GM19035 (cell line): Measurements from ENCODE around the gene SHOC2.

Experiments used
- ATAC-seq: cut with Tn5 transposase; IDR thresholded peaks from one replicate; pipeline ENCODE4 v1.9.1; 2021; ENCODE audit not compliant: unreplicated experiment

The SHOC2 gene

GRCh38 chr10:110919349-110919931 is at the start of gene SHOC2:
SHOC2 (plus strand) TSS chr10:110919604; CDS start chr10:110964359, 44,755 bp downstream.
- ATAC-seq, result peak; percentile 21

- no peak for ATAC-seq
Measured at GRCh38 chr10:110870823-110871297, 48.5 kb upstream of the SHOC2 start.

DNA sequence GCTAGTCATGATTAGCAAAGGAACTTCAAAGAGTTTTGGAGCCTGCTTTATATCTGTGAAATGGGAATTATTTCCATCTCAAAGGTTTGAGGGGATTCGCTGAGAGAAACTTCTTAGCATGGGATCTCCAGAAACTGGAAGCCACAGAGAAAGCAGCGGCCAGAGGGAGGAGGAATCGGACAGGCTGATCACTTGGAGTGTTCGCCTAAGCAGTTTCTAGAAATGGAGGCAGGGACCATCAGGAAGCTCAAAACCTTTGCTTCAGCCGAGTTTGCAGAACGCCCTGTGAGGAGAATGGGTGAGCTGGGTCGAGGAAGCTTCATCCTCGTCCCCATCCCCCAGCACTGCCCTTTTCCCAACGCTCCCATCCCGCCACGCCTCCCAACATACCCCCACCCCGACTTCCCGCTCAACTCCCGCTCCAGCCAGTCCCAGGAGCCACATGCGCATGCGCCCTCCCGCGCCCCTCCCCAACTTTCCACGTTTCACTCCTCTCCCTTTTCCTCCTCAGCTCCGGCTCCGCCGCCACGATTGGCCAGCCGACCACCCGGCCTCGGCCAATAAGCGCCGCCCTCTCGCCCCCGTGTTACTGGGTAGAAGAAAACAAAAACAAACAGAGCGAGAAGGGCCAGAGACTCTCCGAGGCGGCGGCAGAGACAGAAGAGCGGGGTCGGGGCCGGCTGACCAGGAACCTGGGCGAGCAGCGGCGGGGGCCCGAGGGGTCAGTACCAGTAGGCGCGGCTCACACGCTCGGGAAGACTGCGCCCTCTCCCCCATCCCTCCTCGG is 47.9 kb upstream of the SHOC2 start, which contains the start of gene PDCD4:
TSS of gene PDCD4 (plus strand) at position 631 of the 787 bp plus-strand sequence. CDS start 4,100 bp downstream, outside the sequence.
- peak; percentile 79 for ATAC-seq

DNA sequence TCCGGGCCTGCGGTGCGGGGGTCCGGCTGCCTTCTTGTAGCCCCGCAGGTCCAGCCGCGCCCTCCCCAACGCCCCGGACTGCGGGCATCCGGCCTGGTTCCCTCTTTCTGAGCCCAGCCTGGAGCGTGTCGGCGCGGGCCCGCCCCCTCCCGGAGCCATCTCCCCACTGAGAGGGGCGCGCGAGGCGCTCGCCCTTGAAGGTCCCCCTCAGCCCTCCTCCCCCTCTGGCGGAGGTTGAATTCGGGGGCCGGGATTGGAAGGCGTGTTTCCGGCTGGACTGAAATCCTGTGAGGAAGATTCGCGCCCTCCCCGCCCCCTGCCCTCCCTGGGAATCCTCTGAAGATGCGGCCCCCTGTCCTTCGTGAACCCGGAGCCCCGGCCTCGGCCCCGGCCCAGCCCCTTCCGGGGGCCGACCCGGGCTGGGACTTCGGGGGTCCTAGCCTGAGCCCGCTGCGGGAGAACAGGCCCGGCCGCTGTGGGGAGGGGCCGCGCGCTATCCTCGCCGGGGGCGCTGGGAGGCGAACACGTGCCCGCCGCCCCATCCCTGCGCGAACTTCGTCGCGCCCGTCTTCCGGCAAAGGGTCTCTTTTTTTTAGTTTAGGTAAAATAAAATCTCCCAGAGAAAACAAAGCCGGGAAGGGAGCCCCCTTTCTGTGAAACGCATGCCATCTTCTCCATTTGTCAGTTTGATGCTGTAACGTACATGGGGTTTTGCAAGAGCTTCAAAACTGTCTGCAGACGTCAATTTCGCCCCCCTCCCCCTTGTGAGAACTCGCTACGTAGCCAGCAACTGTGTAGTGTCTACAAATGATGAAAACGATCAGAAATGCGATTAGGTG is 47.0 kb upstream of the SHOC2 start:
- ATAC-seq, result peak; percentile 53

DNA sequence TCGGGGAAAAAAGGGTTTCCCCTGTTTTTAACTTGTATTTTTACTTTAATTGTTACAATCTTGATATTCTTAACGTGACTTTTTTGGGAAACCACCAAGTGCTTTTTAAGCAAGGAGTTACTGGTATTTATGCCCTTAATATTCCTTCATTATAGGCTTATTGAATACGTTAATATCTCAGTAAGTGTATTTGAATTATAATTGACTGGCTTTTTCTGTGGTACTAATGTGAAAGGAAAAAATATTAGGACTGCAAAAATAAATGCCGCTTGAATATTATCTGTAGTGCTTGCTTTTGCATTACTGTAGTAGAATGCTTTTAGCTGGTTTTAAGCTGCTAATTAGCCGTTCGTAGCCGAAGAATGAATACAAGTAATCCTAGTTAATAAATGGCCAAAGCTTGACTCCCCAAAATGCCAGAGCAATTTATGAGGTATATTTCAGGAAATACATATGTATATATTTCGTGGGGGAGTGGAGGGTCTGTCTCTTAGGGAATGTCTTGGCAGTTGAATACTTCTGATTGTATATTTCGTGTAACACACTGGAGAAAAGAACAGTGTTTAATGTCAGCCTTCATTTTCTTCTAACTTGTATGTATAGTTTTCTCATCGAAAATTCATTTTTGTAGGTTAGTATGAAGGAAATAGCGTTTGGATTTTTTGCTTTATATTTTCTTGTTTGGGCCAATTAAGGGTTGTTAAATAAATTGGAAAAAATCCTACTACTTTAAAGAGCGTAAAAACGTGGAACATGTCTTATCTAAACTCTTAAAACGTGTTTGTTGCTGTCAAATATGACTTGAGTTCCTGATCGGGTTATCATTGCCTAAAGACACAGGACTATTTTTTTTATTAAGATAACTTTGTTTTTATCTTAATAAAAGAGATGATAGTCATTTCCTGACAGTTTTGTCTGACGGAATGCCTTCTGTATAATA is 46.1 kb upstream of the SHOC2 start:
- no peak for ATAC-seq

DNA sequence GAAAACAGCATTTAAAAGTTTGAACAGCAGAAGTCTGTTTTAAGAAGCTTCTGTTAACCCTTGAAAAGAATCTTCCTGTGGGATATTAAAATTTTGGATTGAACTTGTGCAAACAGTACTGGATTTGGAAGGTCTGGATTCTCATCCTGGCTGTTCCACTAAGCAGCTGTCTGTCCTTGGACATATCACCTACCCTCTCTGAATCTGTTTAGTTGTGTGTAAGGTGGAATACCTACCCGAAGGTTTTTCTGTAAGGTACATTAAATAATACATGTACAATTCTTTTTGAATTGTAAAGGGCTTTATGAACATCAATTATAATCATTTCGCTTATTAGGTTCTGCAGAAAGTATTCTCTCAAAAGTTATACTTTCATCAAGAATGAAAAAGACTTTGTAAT is 45.5 kb upstream of the SHOC2 start:
- no peak for ATAC-seq

- no peak for ATAC-seq
Measured at GRCh38 chr10:110876000-110876399, 43.4 kb upstream of the SHOC2 start.

DNA sequence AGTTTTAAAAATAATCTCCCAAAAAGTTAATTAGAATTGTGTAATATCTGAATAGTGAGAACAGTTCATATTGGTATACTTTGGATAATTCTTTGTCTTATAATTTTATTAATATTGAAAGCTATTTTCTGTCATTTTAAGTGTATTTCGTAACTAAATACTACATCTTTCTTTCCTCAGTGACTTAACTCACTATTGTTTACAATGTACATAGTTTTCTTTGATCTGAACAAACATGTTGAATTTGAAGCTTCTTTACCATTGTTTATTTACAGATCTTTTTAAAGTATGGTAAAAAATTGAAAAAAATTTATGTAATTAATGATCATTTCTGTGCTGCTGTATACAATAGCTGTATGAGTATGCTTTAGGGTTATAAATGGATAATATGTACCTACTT is 42.6 kb upstream of the SHOC2 start:
- ATAC-seq, result no peak

GRCh38 chr10:110880012-110880411 is 39.4 kb upstream of the SHOC2 start:
- ATAC-seq, result no peak

GRCh38 chr10:110881247-110881646 is 38.2 kb upstream of the SHOC2 start:
- ATAC-seq, result no peak

- no peak for ATAC-seq
Measured at GRCh38 chr10:110881905-110882304, 37.5 kb upstream of the SHOC2 start.

- no peak for ATAC-seq
Measured at GRCh38 chr10:110883924-110884323, 35.5 kb upstream of the SHOC2 start.

GRCh38 chr10:110885932-110886674 is 33.3 kb upstream of the SHOC2 start:
- no peak for ATAC-seq

DNA sequence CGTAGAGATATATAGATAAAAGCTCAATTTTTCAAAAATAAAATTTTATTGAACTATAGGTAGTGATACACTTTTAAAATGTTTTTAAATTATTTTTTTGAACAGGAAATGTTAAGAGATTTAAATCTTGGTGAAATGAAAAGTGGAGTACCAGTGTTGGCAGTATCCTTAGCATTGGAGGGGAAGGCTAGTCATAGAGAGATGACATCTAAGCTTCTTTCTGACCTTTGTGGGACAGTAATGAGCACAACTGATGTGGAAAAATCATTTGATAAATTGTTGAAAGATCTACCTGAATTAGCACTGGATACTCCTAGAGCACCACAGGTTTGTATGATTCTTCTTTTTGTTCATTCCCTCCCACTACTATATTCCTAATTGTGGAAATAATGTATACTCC is 31.8 kb upstream of the SHOC2 start:
- ATAC-seq, result no peak

DNA sequence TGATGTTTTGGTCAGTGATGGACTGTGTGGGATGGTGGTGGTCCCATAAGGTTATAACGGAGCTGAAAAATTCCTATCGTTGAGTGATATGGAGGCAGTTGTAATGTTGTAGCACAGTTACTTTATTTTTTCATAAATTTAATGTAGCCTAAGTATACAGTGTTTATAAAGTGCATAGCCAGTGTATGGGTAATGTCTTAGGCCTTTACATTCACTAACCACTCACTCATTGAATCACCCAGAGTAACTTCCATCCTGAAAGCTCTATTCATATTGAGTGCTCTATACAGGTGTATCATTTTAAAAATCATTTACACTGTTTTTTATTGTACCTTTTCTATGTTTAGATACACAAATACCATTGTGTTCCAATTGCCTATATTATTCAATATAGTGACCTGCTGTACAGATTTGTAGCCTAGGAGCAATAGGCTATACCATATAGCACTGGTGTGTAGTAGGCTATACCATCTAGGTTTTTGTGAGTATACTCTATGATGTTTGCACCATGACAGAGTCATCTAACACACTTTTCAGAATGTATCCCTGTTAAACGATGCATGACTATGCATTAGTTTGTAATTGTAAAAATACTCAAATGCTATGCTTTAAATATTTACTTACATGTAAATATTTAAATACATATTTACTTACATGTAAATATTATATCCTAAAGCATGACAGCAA is 26.7 kb upstream of the SHOC2 start:
- ATAC-seq, result no peak

GRCh38 chr10:110893559-110894179 is 25.7 kb upstream of the SHOC2 start:
- ATAC-seq, result peak; percentile 76

DNA sequence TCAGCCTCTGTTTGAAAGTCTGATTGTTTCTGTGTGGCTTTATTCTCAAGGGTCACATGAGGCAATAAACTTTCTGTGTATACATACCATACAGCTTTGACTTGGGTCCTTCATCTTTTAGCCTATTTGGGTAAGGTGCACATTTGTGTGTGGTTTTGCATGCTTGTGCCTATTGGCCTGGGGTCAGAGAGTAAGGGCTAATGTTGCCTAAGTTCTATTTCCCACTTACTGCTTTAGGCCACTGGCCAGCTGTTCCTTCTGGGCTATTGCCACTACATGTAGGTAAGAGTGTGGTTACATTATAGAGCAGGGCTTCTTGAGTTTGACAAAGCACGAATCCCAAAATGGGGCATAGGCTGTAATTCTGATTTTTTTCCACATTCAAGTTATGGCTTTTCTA is 22.2 kb upstream of the SHOC2 start:
- no peak for ATAC-seq

DNA sequence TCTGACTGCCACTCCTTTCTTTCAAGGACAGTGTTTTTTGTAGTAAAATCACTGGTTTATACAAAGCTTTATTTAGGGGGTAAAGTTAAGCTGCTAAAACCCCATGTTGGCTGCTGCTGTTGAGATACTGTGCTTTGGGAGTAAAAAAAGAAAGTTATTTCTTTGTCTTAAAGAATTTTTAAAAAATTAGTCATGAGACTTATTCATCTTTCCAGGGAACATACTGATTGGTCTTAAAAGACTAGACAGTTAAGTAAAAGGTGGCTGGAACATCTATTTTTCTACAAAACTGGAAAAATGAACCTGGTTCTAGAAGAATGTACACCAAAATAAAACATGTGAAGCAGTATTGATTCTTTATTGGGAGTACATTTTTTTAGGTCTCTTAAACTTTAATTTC is 21.0 kb upstream of the SHOC2 start:
- no peak for ATAC-seq

DNA sequence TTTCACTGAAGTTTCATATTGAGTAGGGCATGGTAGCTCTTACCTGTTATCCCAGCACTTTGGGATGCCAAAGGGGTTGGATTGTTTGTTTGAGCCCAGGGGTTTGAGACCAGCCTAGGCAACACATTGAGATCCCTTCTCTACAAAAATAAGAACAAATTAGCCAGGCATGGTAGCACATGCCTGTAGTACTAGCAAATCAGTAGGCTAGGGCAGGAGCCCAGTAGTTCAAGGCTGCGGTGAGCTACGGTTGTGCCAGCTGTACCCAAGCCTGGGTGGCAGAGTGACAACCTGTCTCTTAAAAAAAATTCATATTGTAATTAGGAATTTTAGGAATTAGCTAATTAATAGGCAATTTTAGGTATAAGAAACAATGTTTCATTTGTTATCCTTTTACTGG is 18.4 kb upstream of the SHOC2 start:
- ATAC-seq, result no peak
